Activated CD4-positive, alpha-beta memory T cell treated with anti-CD3 and anti-CD28 coated beads, Interleukin-2, amount 10 ng/mL, durations not matched to agents 7 days and 5 days (primary cell): Measurements from ENCODE around the gene PKD1L1. TPM values are rescaled to one million over a fixed set of nuclear protein-coding genes. Genes with fewer than 3 reads are reported as not detected.

Experiments used
- CTCF ChIA-PET: fragments of 350-600 bp; sonication (Branson Sonifier 250); formaldehyde crosslinking; loops from one replicate; lab custom pipeline; 2021; ENCODE audit warnings: antibody characterized with exemption, inconsistent platforms; lab: Charles Lee
- POLR2A ChIA-PET: fragments of 350-600 bp; sonication (Branson Sonifier 250); formaldehyde crosslinking; loops from one replicate; lab custom pipeline; 2021; ENCODE audit warnings: antibody characterized with exemption; lab: Charles Lee
- DNase-seq: peaks from one replicate; pipeline ENCODE4 v3.0.0-alpha.2; 2020
- H3K27ac Mint-ChIP-seq: one replicate; pipeline ENCODE4 v1.8.0; 2021; ENCODE audit warnings: mild to moderate bottlenecking, mixed read lengths
- H3K27me3 Mint-ChIP-seq: one replicate; pipeline ENCODE4 v1.8.0; 2021; ENCODE audit warnings: mixed read lengths
- H3K36me3 Mint-ChIP-seq: one replicate; pipeline ENCODE4 v1.8.0; 2021; ENCODE audit warnings: low read depth, mixed read lengths
- H3K4me1 Mint-ChIP-seq: one replicate; pipeline ENCODE4 v1.8.0; 2021; ENCODE audit warnings: mixed read lengths
- H3K4me3 Mint-ChIP-seq: one replicate; pipeline ENCODE4 v1.8.0; 2021; ENCODE audit warnings: mild to moderate bottlenecking, mixed read lengths
- H3K9me3 Mint-ChIP-seq: one replicate; pipeline ENCODE4 v1.8.0; 2021; ENCODE audit warnings: mixed read lengths
- total RNA-seq, 2 experiments: library from RNA; stranded (reverse); gene quantifications; one replicate each; pipeline ENCODE4 v1.2.3, GENCODE V29; 2021

Gene PKD1L1
- total RNA-seq, 2 experiments from 2014 or later: 0.05 to 0.48 TPM

GRCh38 chr7:47942132-47942531 is 6.1 kb downstream of the PKD1L1 start:
- H3K27ac Mint-ChIP-seq: no peak overlapping the region
- H3K27me3 Mint-ChIP-seq: peaks cover 2% of the 10 kb centered on the region
- no peaks in the 10 kb centered on the region for H3K9me3 Mint-ChIP-seq
- ChIA-PET CTCF (no interaction called here), POLR2A (no interaction called here)
- peaks cover 26% of the 10 kb centered on the region for H3K4me1 Mint-ChIP-seq
- no peak for DNase-seq
- H3K36me3 Mint-ChIP-seq: no peaks in the 10 kb centered on the region
- no peak overlapping the region for H3K4me3 Mint-ChIP-seq

- DNase-seq: no peak
- CTCF ChIA-PET: interaction anchor here (1.4 kb wide), 1 partner anchor 214 kb away, joined by 3 read pairs; no protein-coding TSS in a partner anchor
- H3K27me3 Mint-ChIP-seq: peaks cover 2% of the 10 kb centered on the region
- no peaks in the 10 kb centered on the region for H3K9me3 Mint-ChIP-seq
- no peak overlapping the region for H3K4me3 Mint-ChIP-seq
- POLR2A ChIA-PET: no interaction called here
- no peaks in the 10 kb centered on the region for H3K36me3 Mint-ChIP-seq
- H3K4me1 Mint-ChIP-seq: peaks cover 31% of the 10 kb centered on the region
- H3K27ac Mint-ChIP-seq: no peak overlapping the region
Observed at GRCh38 chr7:47941136-47941844, 7.0 kb downstream of the PKD1L1 start.

- POLR2A ChIA-PET: no interaction called here
- CTCF ChIA-PET: interaction anchor here (1.4 kb wide), 2 partner anchors 28 to 215 kb away, joined by 3 read pairs; no protein-coding TSS in a partner anchor
- no peaks in the 10 kb centered on the region for H3K36me3 Mint-ChIP-seq
Observed at GRCh38 chr7:47940088-47941013, 7.9 kb downstream of the PKD1L1 start.

GRCh38 chr7:47939425-47940036 is 8.7 kb downstream of the PKD1L1 start:
- POLR2A ChIA-PET: no interaction called here
- Mint-ChIP-seq H3K36me3 (no peaks in the 10 kb centered on the region), H3K27ac (no peak overlapping the region), H3K4me3 (no peak overlapping the region), H3K4me1 (peaks cover 31% of the 10 kb centered on the region), H3K27me3 (peaks cover 2% of the 10 kb centered on the region), H3K9me3 (no peaks in the 10 kb centered on the region)
- DNase-seq: no peak
- CTCF ChIA-PET: interaction anchor here (1.4 to 2.5 kb wide), 2 partner anchors 29 to 215 kb away, joined by 3 to 9 read pairs; no protein-coding TSS in a partner anchor

More at GRCh38 chr7:47940088-47941013, 7.9 kb downstream of the PKD1L1 start:
- Mint-ChIP-seq H3K4me3 (no peak overlapping the region), H3K27ac (no peak overlapping the region), H3K9me3 (no peaks in the 10 kb centered on the region), H3K27me3 (peaks cover 2% of the 10 kb centered on the region), H3K4me1 (peaks cover 31% of the 10 kb centered on the region)
- DNase-seq: no peak

- POLR2A ChIA-PET: no interaction called here
- CTCF ChIA-PET: interaction anchor here (1.4 to 2.5 kb wide), 2 partner anchors 30 to 216 kb away, joined by 3 to 9 read pairs; no protein-coding TSS in a partner anchor
- H3K9me3 Mint-ChIP-seq: no peaks in the 10 kb centered on the region
- peaks cover 31% of the 10 kb centered on the region for H3K4me1 Mint-ChIP-seq
- DNase-seq: no peak
- no peak overlapping the region for H3K27ac Mint-ChIP-seq
- H3K36me3 Mint-ChIP-seq: no peaks in the 10 kb centered on the region
- H3K4me3 Mint-ChIP-seq: no peak overlapping the region
- H3K27me3 Mint-ChIP-seq: peaks cover under 1% of the 10 kb centered on the region
Observed at GRCh38 chr7:47938574-47939165, 9.6 kb downstream of the PKD1L1 start.

- H3K27me3 Mint-ChIP-seq: no peaks in the 10 kb centered on the region
- H3K4me1 Mint-ChIP-seq: peaks cover 31% of the 10 kb centered on the region
- no peaks in the 10 kb centered on the region for H3K9me3 Mint-ChIP-seq
- ChIA-PET POLR2A (interaction anchor here (0.6 kb wide), 1 partner anchor 78 kb away, joined by 3 read pairs; no protein-coding TSS in a partner anchor), CTCF (interaction anchor here (2.5 kb wide), 1 partner anchor 217 kb away, joined by 9 read pairs; no protein-coding TSS in a partner anchor)
- H3K27ac Mint-ChIP-seq: peak overlapping the region; percentile 70
- H3K36me3 Mint-ChIP-seq: no peaks in the 10 kb centered on the region
- peak overlapping the region; percentile 22 for H3K4me3 Mint-ChIP-seq
- DNase-seq: no peak
Observed at GRCh38 chr7:47937711-47938573, 10.3 kb downstream of the PKD1L1 start.

GRCh38 chr7:47937065-47937687 is 11.1 kb downstream of the PKD1L1 start:
- peak; percentile 65 for DNase-seq
- Mint-ChIP-seq H3K4me1 (peaks cover 31% of the 10 kb centered on the region), H3K27ac (peak overlapping the region; percentile 70), H3K36me3 (no peaks in the 10 kb centered on the region), H3K27me3 (no peaks in the 10 kb centered on the region), H3K9me3 (no peaks in the 10 kb centered on the region), H3K4me3 (peak overlapping the region; percentile 22)
- CTCF ChIA-PET: interaction anchor here (0.9 to 2.5 kb wide), 2 partner anchors 41 to 218 kb away, joined by 3 to 9 read pairs; no protein-coding TSS in a partner anchor
- POLR2A ChIA-PET: interaction anchor here (0.6 kb wide), 1 partner anchor 77 kb away, joined by 3 read pairs; no protein-coding TSS in a partner anchor

GRCh38 chr7:47936323-47936722 is 11.9 kb downstream of the PKD1L1 start:
- H3K4me3 Mint-ChIP-seq: no peak overlapping the region
- H3K4me1 Mint-ChIP-seq: peaks cover 31% of the 10 kb centered on the region
- H3K9me3 Mint-ChIP-seq: no peaks in the 10 kb centered on the region
- no peaks in the 10 kb centered on the region for H3K36me3 Mint-ChIP-seq
- ChIA-PET POLR2A (no interaction called here), CTCF (interaction anchor here (0.9 to 3.3 kb wide), 2 partner anchors 9 to 42 kb away, joined by 3 to 12 read pairs; no protein-coding TSS in a partner anchor)
- no peaks in the 10 kb centered on the region for H3K27me3 Mint-ChIP-seq
- no peak overlapping the region for H3K27ac Mint-ChIP-seq
- DNase-seq: no peak

- H3K27ac Mint-ChIP-seq: no peak overlapping the region
- no peak for DNase-seq
- CTCF ChIA-PET: interaction anchor here (3.3 kb wide), 1 partner anchor 10 kb away, joined by 12 read pairs; no protein-coding TSS in a partner anchor
- H3K4me3 Mint-ChIP-seq: no peak overlapping the region
- H3K9me3 Mint-ChIP-seq: no peaks in the 10 kb centered on the region
- H3K27me3 Mint-ChIP-seq: no peaks in the 10 kb centered on the region
- POLR2A ChIA-PET: no interaction called here
- H3K36me3 Mint-ChIP-seq: no peaks in the 10 kb centered on the region
- H3K4me1 Mint-ChIP-seq: peaks cover 31% of the 10 kb centered on the region
Observed at GRCh38 chr7:47935336-47935735, 12.9 kb downstream of the PKD1L1 start.

- CTCF ChIA-PET: interaction anchor here (3.3 kb wide), 1 partner anchor 10 kb away, joined by 12 read pairs; no protein-coding TSS in a partner anchor
- H3K4me1 Mint-ChIP-seq: peaks cover 30% of the 10 kb centered on the region
- H3K4me3 Mint-ChIP-seq: no peak overlapping the region
- no peak for DNase-seq
- peaks cover 1% of the 10 kb centered on the region for H3K9me3 Mint-ChIP-seq
- no peaks in the 10 kb centered on the region for H3K27me3 Mint-ChIP-seq
- POLR2A ChIA-PET: no interaction called here
- no peak overlapping the region for H3K27ac Mint-ChIP-seq
- H3K36me3 Mint-ChIP-seq: no peaks in the 10 kb centered on the region
Observed at GRCh38 chr7:47934831-47935230, 13.4 kb downstream of the PKD1L1 start.

GRCh38 chr7:47933215-47933614 is 15.1 kb downstream of the PKD1L1 start:
- ChIA-PET CTCF (interaction anchor here (1.5 to 3.3 kb wide), 2 partner anchors 12 to 178 kb away, joined by 3 to 12 read pairs; no protein-coding TSS in a partner anchor), POLR2A (interaction anchor here (1.0 kb wide), 1 partner anchor 12 kb away, joined by 3 read pairs; no protein-coding TSS in a partner anchor)
- no peak overlapping the region for H3K27ac Mint-ChIP-seq
- peaks cover 20% of the 10 kb centered on the region for H3K4me1 Mint-ChIP-seq
- H3K27me3 Mint-ChIP-seq: no peaks in the 10 kb centered on the region
- no peak overlapping the region for H3K4me3 Mint-ChIP-seq
- H3K36me3 Mint-ChIP-seq: no peaks in the 10 kb centered on the region
- H3K9me3 Mint-ChIP-seq: peaks cover 3% of the 10 kb centered on the region
- no peak for DNase-seq
